ENCODE results near the gene OPCML. TPM values are rescaled to one million over a fixed set of nuclear protein-coding genes. Genes with fewer than 3 reads are reported as not detected.

Gene OPCML
- total and polyA plus RNA-seq, 4 donors: under 0.01 to 1.3 (median 0.88) TPM; not detected in 1

DNA sequence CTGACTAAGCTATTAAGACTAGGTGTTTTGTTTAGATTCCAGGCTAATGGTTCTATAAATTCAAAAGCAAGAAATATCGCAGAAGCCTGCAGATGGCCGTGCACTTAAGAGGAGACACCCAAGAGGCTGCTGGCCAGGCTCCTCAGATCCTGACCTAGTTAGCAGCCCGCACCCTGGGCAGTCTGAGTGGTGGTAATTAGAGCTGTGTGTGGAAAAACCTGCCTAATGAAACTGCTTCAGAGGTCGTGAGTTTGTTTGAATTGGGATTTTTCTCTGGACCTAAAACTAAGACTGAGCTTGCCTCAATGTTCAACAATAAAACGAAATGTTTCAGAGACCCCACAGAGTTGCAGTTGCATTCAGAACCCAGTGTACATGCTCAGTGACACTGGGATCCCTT lies 627.7 kb downstream of the OPCML start:
- Histone ChIP-seq H3K4me1 (ENCODE audit: control insufficient read depth in 1 of 2, insufficient read depth in 2 of 2, low read length in 2 of 2) (no peaks in the 10 kb centered on the region), H3K27ac (ENCODE audit: low read depth in 1 of 2, low read length in 2 of 2) (no peak overlapping the region), H3K36me3 (ENCODE audit: control insufficient read depth in 1 of 2, insufficient read depth in 2 of 2, low read length in 1 of 2) (no peaks in the 10 kb centered on the region), H3K9me3 (ENCODE audit: control insufficient read depth, low read length) (no peaks in the 10 kb centered on the region), H3K27me3 (ENCODE audit: control insufficient read depth in 1 of 2, insufficient read depth in 2 of 2, low read length in 1 of 2) (peaks cover 0 to 1% of the 10 kb centered on the region in 2 donors), H3K4me3 (ENCODE audit: low read length in 2 of 2) (no peak overlapping the region)
- ATAC-seq (ENCODE audit: low FRiP score): no peak
- WGBS, 2 donors: 50 to 54% methylated on average over 5 of the region's 5 CpGs
- no peak for DNase-seq
- intact Hi-C loops (cut with DNase I): no loop called here

DNA sequence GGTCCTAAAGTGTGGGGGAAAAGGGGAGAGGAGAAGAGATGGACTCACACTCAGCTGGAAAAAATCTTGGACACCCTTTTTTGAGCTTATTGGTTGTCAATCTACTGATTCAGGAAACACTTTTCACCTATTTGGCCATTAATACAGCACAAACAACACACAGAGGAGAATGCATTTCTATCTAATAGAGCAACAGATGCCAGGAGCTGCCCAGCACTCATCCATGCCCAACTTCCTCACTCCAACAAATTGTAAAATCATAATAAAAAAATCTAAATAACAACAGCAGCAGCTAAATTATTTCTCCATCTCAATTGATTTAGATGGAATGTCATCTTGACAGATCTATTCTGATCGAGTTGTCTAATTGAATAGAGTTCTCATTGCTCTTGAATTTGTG lies 628.2 kb downstream of the OPCML start:
- Histone ChIP-seq H3K4me1 (ENCODE audit: control insufficient read depth in 1 of 2, insufficient read depth in 2 of 2, low read length in 2 of 2) (no peaks in the 10 kb centered on the region), H3K4me3 (ENCODE audit: low read length in 2 of 2) (no peak overlapping the region), H3K9me3 (ENCODE audit: control insufficient read depth, low read length) (no peaks in the 10 kb centered on the region), H3K36me3 (ENCODE audit: control insufficient read depth in 1 of 2, insufficient read depth in 2 of 2, low read length in 1 of 2) (no peaks in the 10 kb centered on the region), H3K27me3 (ENCODE audit: control insufficient read depth in 1 of 2, insufficient read depth in 2 of 2, low read length in 1 of 2) (peaks cover 0 to 1% of the 10 kb centered on the region in 2 donors), H3K27ac (ENCODE audit: low read depth in 1 of 2, low read length in 2 of 2) (no peak overlapping the region)
- no peak for ATAC-seq (ENCODE audit: low FRiP score)
- no peak for DNase-seq
- WGBS, 2 donors: 48 to 51% methylated on average over 1 of the region's 1 CpG
- intact Hi-C loops (cut with DNase I): no loop called here

DNA sequence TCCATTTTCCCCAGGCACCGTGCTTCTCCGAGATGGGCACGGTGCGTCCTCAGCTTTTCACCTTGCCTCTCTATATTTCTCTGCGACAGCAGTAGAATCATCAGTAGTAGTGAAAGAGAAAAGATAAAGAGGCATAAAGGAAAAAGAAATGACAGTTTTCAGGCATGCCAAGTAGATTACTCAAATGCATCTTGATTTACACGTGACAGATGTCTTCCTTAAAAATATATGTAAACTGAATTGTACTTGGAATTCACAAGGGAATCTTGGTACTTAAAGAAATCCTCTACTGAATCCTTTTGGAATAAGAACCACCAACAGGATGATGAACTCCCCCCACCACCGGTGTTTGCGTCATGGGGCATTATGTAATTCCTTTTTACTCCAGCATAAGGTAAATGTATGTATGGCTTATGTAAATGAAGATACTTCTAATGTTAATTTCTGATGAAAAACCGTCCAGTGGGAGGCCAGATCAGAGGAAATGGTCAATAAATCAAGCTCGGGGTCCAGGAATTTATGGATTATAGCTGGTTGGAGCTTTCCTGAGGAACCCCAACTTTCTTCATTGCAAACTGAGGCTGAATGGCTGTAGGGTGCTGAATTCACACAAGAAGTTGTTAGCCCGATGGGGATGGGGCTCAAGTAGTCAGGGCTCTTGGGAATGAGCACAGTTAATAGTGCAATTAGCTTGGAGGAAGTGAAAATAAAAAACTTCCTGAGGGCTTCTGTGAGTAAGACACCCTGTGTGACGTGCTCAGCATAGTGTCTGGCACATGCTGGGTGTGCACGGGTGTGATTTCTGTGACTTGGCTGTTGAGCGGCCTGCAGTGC lies 630.4 kb downstream of the OPCML start:
- no peak for DNase-seq
- Histone ChIP-seq H3K4me1 (ENCODE audit: control insufficient read depth in 1 of 2, insufficient read depth in 2 of 2, low read length in 2 of 2) (no peaks in the 10 kb centered on the region), H3K27me3 (ENCODE audit: control insufficient read depth in 1 of 2, insufficient read depth in 2 of 2, low read length in 1 of 2) (peaks cover 0 to 1% of the 10 kb centered on the region in 2 donors), H3K36me3 (ENCODE audit: control insufficient read depth in 1 of 2, insufficient read depth in 2 of 2, low read length in 1 of 2) (no peaks in the 10 kb centered on the region), H3K9me3 (ENCODE audit: control insufficient read depth, low read length) (no peaks in the 10 kb centered on the region), H3K27ac (ENCODE audit: low read depth in 1 of 2, low read length in 2 of 2) (no peak overlapping the region), H3K4me3 (ENCODE audit: low read length in 2 of 2) (no peak overlapping the region)
- no peak for ATAC-seq (ENCODE audit: low FRiP score)
- intact Hi-C loops (cut with DNase I): no loop called here
- WGBS, 2 donors: 61 to 62% methylated on average over 14 of the region's 14 CpGs

DNA sequence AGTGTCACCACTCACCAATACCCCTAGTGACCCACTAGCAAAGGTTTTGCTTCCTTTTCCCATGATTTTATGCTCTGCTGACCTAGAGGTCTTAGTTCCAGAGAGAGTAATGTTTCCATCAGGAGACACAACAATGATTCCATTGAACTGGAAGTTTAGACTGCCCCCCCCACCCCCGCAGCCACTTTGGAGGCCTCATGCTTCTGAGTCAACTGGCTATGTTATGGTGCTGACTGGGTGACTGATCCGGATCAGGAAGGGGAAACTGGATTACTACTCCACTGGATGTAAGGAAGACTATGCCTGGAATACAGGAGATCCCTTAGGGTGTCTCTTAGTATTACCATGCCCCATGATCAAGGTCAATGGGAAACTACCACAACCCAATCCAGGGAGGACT lies 633.6 kb downstream of the OPCML start:
- Histone ChIP-seq H3K9me3 (ENCODE audit: control insufficient read depth, low read length) (no peaks in the 10 kb centered on the region), H3K4me1 (ENCODE audit: control insufficient read depth in 1 of 2, insufficient read depth in 2 of 2, low read length in 2 of 2) (no peaks in the 10 kb centered on the region), H3K4me3 (ENCODE audit: low read length in 2 of 2) (no peak overlapping the region), H3K36me3 (ENCODE audit: control insufficient read depth in 1 of 2, insufficient read depth in 2 of 2, low read length in 1 of 2) (no peaks in the 10 kb centered on the region), H3K27me3 (ENCODE audit: control insufficient read depth in 1 of 2, insufficient read depth in 2 of 2, low read length in 1 of 2) (peaks cover 0 to 1% of the 10 kb centered on the region in 2 donors), H3K27ac (ENCODE audit: low read depth in 1 of 2, low read length in 2 of 2) (no peak overlapping the region)
- 71% methylated on average over 2 of the region's 2 CpGs for WGBS, 2 donors
- DNase-seq (no peak), ATAC-seq (ENCODE audit: low FRiP score) (no peak)
- intact Hi-C loops (cut with DNase I): no loop called here

DNA sequence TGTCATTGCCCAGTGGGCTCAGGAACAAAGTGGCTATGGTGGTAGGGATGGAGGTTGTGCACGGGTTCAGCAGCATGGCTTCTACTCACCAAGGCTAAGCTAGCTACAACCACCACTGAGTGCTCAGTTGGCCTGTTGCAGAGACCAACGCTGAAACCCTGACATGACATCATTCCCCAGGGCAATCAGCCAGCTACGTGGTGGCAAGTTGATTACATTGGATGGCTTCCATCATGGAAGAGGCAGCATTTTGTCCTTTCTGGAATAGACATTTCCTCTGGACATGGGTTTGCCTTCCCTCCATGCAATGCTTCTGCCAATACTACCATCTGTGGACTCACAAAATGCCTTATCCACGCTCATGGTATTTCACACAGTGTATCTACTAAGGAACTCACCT lies 634.3 kb downstream of the OPCML start:
- no peak for DNase-seq

DNA sequence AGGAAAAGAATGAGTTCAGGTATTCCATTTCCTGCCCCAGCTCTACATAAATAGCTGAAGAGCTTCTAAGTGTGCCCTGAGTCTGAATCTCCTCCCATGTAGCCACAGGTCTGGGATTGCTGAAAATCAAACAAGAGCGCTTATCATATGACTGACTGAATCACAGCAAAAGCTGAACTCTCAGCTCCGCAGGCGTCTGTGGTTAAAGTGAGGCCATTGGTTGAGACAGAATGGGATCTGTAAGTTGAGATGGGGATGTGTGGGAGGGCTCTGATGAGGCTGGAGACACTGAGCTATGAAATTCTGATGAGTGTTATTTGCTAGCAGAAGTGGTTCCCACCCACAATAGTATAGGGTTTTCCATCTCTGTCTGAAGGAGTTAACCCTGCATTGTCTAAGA lies 637.0 kb downstream of the OPCML start:
- no peak overlapping the region for H3K4me3 ChIP-seq (ENCODE audit: low read length in 2 of 2)
- 62 to 63% methylated on average over 3 of the region's 3 CpGs for WGBS, 2 donors
- intact Hi-C loops (cut with DNase I): no loop called here
- ATAC-seq (ENCODE audit: low FRiP score) (no peak), DNase-seq (no peak)
- no peak overlapping the region for H3K27ac ChIP-seq (ENCODE audit: low read depth in 1 of 2, low read length in 2 of 2)
- no peaks in the 10 kb centered on the region for H3K27me3 ChIP-seq (ENCODE audit: control insufficient read depth in 1 of 2, insufficient read depth in 2 of 2, low read length in 1 of 2)
- H3K36me3 ChIP-seq (ENCODE audit: control insufficient read depth in 1 of 2, insufficient read depth in 2 of 2, low read length in 1 of 2): no peaks in the 10 kb centered on the region
- no peaks in the 10 kb centered on the region for H3K4me1 ChIP-seq (ENCODE audit: control insufficient read depth in 1 of 2, insufficient read depth in 2 of 2, low read length in 2 of 2)
- no peaks in the 10 kb centered on the region for H3K9me3 ChIP-seq (ENCODE audit: control insufficient read depth, low read length)

More for the DNA sequence above, 634.3 kb downstream of the OPCML start:
- no peak for ATAC-seq (ENCODE audit: low FRiP score)
- no peaks in the 10 kb centered on the region for H3K4me1 ChIP-seq (ENCODE audit: control insufficient read depth in 1 of 2, insufficient read depth in 2 of 2, low read length in 2 of 2)
- intact Hi-C loops (cut with DNase I): no loop called here
- peaks cover 0 to 1% of the 10 kb centered on the region in 2 donors for H3K27me3 ChIP-seq (ENCODE audit: control insufficient read depth in 1 of 2, insufficient read depth in 2 of 2, low read length in 1 of 2)
- no peaks in the 10 kb centered on the region for H3K36me3 ChIP-seq (ENCODE audit: control insufficient read depth in 1 of 2, insufficient read depth in 2 of 2, low read length in 1 of 2)
- 49 to 50% methylated on average over 4 of the region's 4 CpGs for WGBS, 2 donors
- no peak overlapping the region for H3K27ac ChIP-seq (ENCODE audit: low read depth in 1 of 2, low read length in 2 of 2)
- H3K4me3 ChIP-seq (ENCODE audit: low read length in 2 of 2): no peak overlapping the region
- no peaks in the 10 kb centered on the region for H3K9me3 ChIP-seq (ENCODE audit: control insufficient read depth, low read length)

DNA sequence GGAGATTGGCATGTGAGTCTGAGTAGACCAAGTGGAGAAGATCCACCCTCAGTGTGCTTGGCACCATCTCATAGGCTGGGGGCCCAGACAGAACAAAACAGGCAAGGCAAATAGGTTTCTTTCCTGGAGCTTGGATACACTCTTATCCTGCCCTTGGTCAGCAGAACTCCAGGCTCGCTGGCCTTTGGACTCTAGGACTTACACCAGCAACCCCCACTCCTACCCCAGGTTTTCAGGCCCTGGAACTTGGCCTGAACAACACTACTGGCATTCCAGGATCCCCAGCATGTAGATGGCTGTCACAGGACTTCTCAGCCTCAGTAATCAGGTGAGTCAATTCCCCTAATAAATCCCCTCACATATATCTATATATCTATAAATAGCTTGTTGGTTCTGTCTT lies 637.7 kb downstream of the OPCML start:
- Histone ChIP-seq H3K36me3 (ENCODE audit: control insufficient read depth in 1 of 2, insufficient read depth in 2 of 2, low read length in 1 of 2) (no peaks in the 10 kb centered on the region), H3K27ac (ENCODE audit: low read depth in 1 of 2, low read length in 2 of 2) (no peak overlapping the region), H3K27me3 (ENCODE audit: control insufficient read depth in 1 of 2, insufficient read depth in 2 of 2, low read length in 1 of 2) (no peaks in the 10 kb centered on the region), H3K9me3 (ENCODE audit: control insufficient read depth, low read length) (no peaks in the 10 kb centered on the region), H3K4me3 (ENCODE audit: low read length in 2 of 2) (no peak overlapping the region), H3K4me1 (ENCODE audit: control insufficient read depth in 1 of 2, insufficient read depth in 2 of 2, low read length in 2 of 2) (no peaks in the 10 kb centered on the region)
- intact Hi-C loops (cut with DNase I): no loop called here
- ATAC-seq (ENCODE audit: low FRiP score): no peak
- 64 to 76% methylated on average over 1 of the region's 1 CpG for WGBS, 2 donors
- no peak for DNase-seq

DNA sequence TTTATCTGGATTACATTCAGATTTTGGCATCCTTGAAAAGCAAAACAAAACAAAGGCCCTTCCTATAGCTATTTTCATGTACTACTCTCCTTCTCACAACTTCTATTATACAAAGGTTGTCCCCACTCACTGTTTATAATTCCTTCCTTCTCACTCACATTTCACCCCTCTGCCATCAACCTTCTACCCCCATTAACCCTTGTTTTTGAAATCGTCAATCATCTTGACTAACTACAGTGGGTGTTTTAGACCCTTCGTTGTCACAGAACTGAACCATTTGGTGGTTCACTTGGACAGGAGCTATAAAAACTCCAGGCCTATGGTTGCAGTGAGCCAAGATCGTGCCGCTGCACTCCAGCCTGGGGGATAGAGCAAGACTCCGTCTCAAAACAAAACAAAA lies 639.4 kb downstream of the OPCML start:
- H3K36me3 ChIP-seq (ENCODE audit: control insufficient read depth in 1 of 2, insufficient read depth in 2 of 2, low read length in 1 of 2): no peaks in the 10 kb centered on the region
- no peaks in the 10 kb centered on the region for H3K27me3 ChIP-seq (ENCODE audit: control insufficient read depth in 1 of 2, insufficient read depth in 2 of 2, low read length in 1 of 2)
- no peak overlapping the region for H3K4me3 ChIP-seq (ENCODE audit: low read length in 2 of 2)
- 22 to 27% methylated on average over 5 of the region's 5 CpGs for whole genome bisulfite sequencing, 2 donors
- no peak for ATAC-seq (ENCODE audit: low FRiP score)
- intact Hi-C loops (cut with DNase I): no loop called here
- no peaks in the 10 kb centered on the region for H3K4me1 ChIP-seq (ENCODE audit: control insufficient read depth in 1 of 2, insufficient read depth in 2 of 2, low read length in 2 of 2)
- no peak overlapping the region for H3K27ac ChIP-seq (ENCODE audit: low read depth in 1 of 2, low read length in 2 of 2)
- DNase-seq: no peak
- H3K9me3 ChIP-seq (ENCODE audit: control insufficient read depth, low read length): no peaks in the 10 kb centered on the region

DNA sequence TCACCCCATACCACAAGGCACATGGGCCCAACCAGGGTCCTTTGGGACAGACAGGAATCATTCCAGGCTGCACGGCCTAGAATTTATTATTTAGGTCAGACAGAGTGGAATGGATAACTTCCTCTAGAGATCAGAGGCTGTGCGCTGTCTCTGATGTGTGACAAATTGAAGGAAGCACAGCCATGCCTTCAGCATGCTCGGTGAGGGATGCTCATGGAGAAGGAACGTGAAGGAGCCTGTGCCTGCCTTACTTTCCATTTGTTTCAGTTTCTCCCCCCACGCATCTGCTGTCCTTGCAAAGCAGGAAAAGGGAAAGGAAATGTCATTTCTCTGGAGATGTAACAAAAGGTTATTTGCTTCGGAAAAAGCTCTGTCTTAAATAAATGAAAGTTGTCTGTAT lies 644.1 kb downstream of the OPCML start:
- ATAC-seq (ENCODE audit: low FRiP score) (no peak), DNase-seq (no peak)
- Histone ChIP-seq H3K36me3 (ENCODE audit: control insufficient read depth in 1 of 2, insufficient read depth in 2 of 2, low read length in 1 of 2) (no peaks in the 10 kb centered on the region), H3K27ac (ENCODE audit: low read depth in 1 of 2, low read length in 2 of 2) (no peak overlapping the region), H3K27me3 (ENCODE audit: control insufficient read depth in 1 of 2, insufficient read depth in 2 of 2, low read length in 1 of 2) (peaks cover 0 to 3% of the 10 kb centered on the region in 2 donors), H3K4me3 (ENCODE audit: low read length in 2 of 2) (no peak overlapping the region), H3K9me3 (ENCODE audit: control insufficient read depth, low read length) (peaks cover 2% of the 10 kb centered on the region), H3K4me1 (ENCODE audit: control insufficient read depth in 1 of 2, insufficient read depth in 2 of 2, low read length in 2 of 2) (no peaks in the 10 kb centered on the region)
- WGBS, 2 donors: 20 to 24% methylated on average over 6 of the region's 6 CpGs
- intact Hi-C loops (cut with DNase I): no loop called here
